ENCODE measurements around the gene CHAF1B. TPM values are rescaled to one million over a fixed set of nuclear protein-coding genes. Genes with fewer than 3 reads are reported as not detected.

The CHAF1B gene
- 8.2 and 10.8 TPM in 2 replicates for total RNA-seq

DNA sequence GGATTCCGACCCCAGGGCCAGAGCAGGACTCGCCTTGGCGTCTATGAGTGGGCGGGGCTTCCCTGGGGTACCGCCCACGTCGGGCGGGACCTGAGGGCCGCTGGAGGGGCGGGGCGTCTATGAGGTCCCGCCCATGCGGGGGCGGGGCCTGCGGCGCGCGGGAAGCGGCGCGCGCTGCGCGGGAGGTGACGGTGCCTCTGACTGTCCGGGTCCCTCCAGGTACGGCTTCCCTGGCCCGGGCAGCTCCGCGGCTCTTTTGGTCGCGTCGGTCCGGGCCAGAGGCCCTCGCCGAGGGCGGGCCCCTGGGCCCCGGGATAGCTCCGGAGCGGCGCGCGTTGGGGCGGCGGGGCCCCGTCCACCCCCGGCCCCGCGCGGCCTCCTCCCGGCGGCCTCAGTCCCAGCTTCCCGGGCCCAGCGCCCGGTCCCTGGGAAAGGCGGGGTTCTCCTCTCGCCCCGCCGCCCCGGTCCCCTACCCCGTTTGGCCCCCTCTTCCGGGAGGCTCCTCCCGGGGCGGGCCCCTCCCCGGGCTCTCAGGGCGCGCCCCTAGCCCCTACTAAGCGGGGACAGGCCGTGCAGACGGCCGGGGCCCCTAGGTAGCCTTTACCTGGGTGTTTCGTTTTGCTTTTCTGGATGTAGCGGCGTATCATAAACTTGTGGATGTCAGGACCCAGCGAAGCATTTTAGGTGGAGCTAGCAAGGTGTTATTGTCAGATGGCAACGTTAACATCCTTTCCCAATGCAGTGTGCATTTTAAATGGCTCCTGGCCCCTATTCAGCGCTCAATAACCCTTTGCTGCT, at the start of gene CHAF1B:
Gene CHAF1B, plus strand, starts transcription at position 160 of the 798 bp plus-strand sequence. CDS start 745 bp downstream, outside the sequence.

Small RNA genes lying within 50 kb of the gene (small RNA-seq; reads per million reads assigned to genes)
- gene ATP5MFP1: not detected

Other genes starting within 250 kb of the CHAF1B start
- gene DOP1B, start 228.6 kb upstream of the CHAF1B start, total RNA-seq: 12.2 and 15.4 TPM in 2 replicates
- 39.0 and 46.5 TPM in 2 replicates for gene MORC3, start 65.2 kb upstream of the CHAF1B start, total RNA-seq
- 0.22 TPM in 1 of 2 replicates, not detected in the other for gene CLDN14, start 94.7 kb downstream of the CHAF1B start, total RNA-seq